ENCODE data around the gene SLC35E1.
"Not testable (repeated sequence)": the region's sequence is repeated elsewhere in the genome, so short reads cannot be mapped to it uniquely, and the experiment has no call there.

Gene SLC35E1

DNA sequence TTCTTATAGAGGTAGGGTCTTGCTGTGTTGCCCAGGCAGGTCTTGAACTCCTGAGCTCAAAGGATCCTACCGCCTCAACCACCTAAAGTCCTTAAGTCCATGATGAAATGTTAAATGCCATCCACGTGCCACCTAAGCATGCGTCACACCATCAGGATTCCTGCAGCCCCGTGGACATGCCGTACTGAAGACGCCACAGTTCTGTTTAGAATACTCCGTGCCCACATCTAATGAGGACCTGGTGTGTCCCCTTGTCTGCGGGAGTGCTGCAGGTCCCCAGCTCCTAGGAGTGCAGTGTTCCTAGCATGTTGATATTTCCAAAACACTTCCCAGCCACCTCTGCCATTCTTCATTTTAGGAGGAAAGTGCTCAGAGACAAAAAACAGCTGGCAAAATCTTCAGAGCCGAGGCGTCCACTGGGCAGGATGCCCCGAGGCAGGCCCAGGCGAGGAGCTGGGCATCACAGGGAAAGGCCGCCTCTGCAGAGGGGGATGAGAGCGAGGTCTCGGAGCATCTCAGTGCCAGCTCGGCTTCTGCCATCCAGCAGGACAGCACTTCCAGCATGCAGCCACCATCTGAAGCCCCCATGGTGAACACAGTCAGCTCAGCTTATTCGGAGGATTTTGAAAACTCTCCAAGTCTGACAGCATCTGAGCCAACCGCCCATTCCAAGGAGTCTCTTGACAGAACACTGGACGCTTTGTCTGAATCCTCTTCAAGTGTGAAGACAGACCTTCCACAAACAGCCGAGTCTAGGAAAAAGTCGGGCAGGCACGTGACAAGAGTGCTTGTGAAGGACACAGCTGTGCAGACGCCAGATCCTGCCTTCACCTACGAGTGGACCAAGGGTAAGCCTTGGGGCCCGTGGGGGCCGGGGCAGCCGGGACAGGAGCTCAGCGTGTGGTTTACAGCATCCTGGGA, 62.8 kb downstream of the SLC35E1 start:
- Histone ChIP-seq H3K36me3 (replicated peaks; ENCODE audit: low read depth, low read length) (peaks cover 3% of the 10 kb centered on the region), H3K4me2 (ENCODE audit: low read length) (no peak overlapping the region)
- TF ChIP-seq EZH2phosphoT487 (IDR thresholded peaks at IDR 0.05; ENCODE audit: low read depth) (no peak), CTCF (IDR thresholded peaks at IDR 0.05; ENCODE audit: low read depth, low read length) (no peak)

GRCh38 chr19:16508546-16508945, 63.7 kb downstream of the SLC35E1 start:
- H3K4me2 ChIP-seq (ENCODE audit: low read length): no peak overlapping the region
- no peak overlapping the region for H3K27ac ChIP-seq (ENCODE audit: low read length)
- H4K20me1 ChIP-seq (ENCODE audit: insufficient read depth, low read length): no peaks in the 10 kb centered on the region
- peaks cover 3% of the 10 kb centered on the region for H3K36me3 ChIP-seq (replicated peaks; ENCODE audit: low read depth, low read length)
- no peaks in the 10 kb centered on the region for H3K9me3 ChIP-seq (ENCODE audit: insufficient read depth, low read length)
- H3K9ac ChIP-seq (ENCODE audit: low read length): no peak overlapping the region
- no peaks in the 10 kb centered on the region for H3K79me2 ChIP-seq (ENCODE audit: low read length)
- H2AFZ ChIP-seq (ENCODE audit: low read depth, low read length): no peak overlapping the region
- no peak overlapping the region for H3K4me3 ChIP-seq (ENCODE audit: low read length)
- H3K4me1 ChIP-seq (ENCODE audit: low read length): no peaks in the 10 kb centered on the region
- TF ChIP-seq EZH2phosphoT487 (IDR thresholded peaks at IDR 0.05; ENCODE audit: low read depth) (no peak), CTCF (IDR thresholded peaks at IDR 0.05; ENCODE audit: low read depth, low read length) (no peak)
- H3K27me3 ChIP-seq (ENCODE audit: low read depth, low read length): no peaks in the 10 kb centered on the region

More for the DNA sequence above, 62.8 kb downstream of the SLC35E1 start:
- Histone ChIP-seq H3K4me3 (ENCODE audit: low read length) (no peak overlapping the region), H3K4me1 (ENCODE audit: low read length) (no peaks in the 10 kb centered on the region), H3K27me3 (ENCODE audit: low read depth, low read length) (no peaks in the 10 kb centered on the region), H3K9me3 (ENCODE audit: insufficient read depth, low read length) (no peaks in the 10 kb centered on the region), H4K20me1 (ENCODE audit: insufficient read depth, low read length) (no peaks in the 10 kb centered on the region), H3K9ac (ENCODE audit: low read length) (no peak overlapping the region), H3K79me2 (ENCODE audit: low read length) (no peaks in the 10 kb centered on the region), H2AFZ (ENCODE audit: low read depth, low read length) (no peak overlapping the region), H3K27ac (ENCODE audit: low read length) (no peak overlapping the region)

DNA sequence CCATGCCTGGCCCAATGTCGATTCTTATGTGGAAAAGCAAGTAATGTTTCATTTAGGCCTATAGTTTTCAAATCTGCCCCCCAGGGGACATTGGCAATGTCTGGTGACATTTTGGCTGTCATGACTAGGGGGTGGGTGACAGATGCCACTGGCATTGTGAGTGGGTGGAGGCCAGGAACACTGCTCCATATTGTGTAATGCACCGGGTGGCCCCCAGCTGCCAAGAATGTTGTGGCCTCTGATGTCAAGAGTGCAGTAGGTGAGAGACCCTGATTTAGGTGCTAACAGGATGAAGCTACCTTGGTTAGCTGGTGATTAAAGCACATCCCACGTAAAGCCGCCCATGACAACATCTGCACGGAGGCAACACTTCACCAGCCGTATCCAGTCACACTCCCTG, 65.3 kb downstream of the SLC35E1 start:
- Histone ChIP-seq H3K27ac (ENCODE audit: low read length) (no peak overlapping the region), H3K4me2 (ENCODE audit: low read length) (no peak overlapping the region), H3K36me3 (replicated peaks; ENCODE audit: low read depth, low read length) (peaks cover 11% of the 10 kb centered on the region), H4K20me1 (ENCODE audit: insufficient read depth, low read length) (no peaks in the 10 kb centered on the region), H2AFZ (ENCODE audit: low read depth, low read length) (no peak overlapping the region), H3K9me3 (ENCODE audit: insufficient read depth, low read length) (no peaks in the 10 kb centered on the region), H3K4me3 (ENCODE audit: low read length) (no peak overlapping the region), H3K9ac (ENCODE audit: low read length) (no peak overlapping the region), H3K79me2 (ENCODE audit: low read length) (no peaks in the 10 kb centered on the region), H3K27me3 (ENCODE audit: low read depth, low read length) (no peaks in the 10 kb centered on the region), H3K4me1 (ENCODE audit: low read length) (no peaks in the 10 kb centered on the region)
- TF ChIP-seq CTCF (IDR thresholded peaks at IDR 0.05; ENCODE audit: low read depth, low read length): no peak
- TF ChIP-seq EZH2phosphoT487 (IDR thresholded peaks at IDR 0.05; ENCODE audit: low read depth): no peak

- H4K20me1 ChIP-seq (ENCODE audit: insufficient read depth, low read length); H3K79me2 ChIP-seq (ENCODE audit: low read length); H3K27ac ChIP-seq (ENCODE audit: low read length); H3K4me2 ChIP-seq (ENCODE audit: low read length); H3K9me3 ChIP-seq (ENCODE audit: insufficient read depth, low read length); H3K9ac ChIP-seq (ENCODE audit: low read length); H3K4me3 ChIP-seq (ENCODE audit: low read length); H2AFZ ChIP-seq (ENCODE audit: low read depth, low read length); H3K27me3 ChIP-seq (ENCODE audit: low read depth, low read length); H3K4me1 ChIP-seq (ENCODE audit: low read length): not testable (repeated sequence)
- peaks cover 11% of the 10 kb centered on the region for H3K36me3 ChIP-seq (replicated peaks; ENCODE audit: low read depth, low read length)
Measured at GRCh38 chr19:16506161-16506560, 66.1 kb downstream of the SLC35E1 start.

Data from OCI-LY3 (cell line).